ENCODE results near the gene SMPD3. TPM values are rescaled to one million over a fixed set of nuclear protein-coding genes. Genes with fewer than 3 reads are reported as not detected.

SMPD3 gene
- total and polyA plus RNA-seq, 2 of the 8 experiments (the other 6 are each of a cell fraction or from before 2014, with no cell fraction given): 0.39 to 1.3 TPM

- CTCF ChIA-PET (ENCODE audit: partially characterized antibody): interaction anchor here (0.6 to 4.9 kb wide), 14 partner anchors 17 to 434 kb away, joined by 3 to 34 read pairs (median 4); no protein-coding TSS in a partner anchor
- Histone ChIP-seq H3K4me3 (ENCODE audit: extremely low read depth in 1 of 4, insufficient read depth in 2 of 4, low read depth in 3 of 4, low read length in 4 of 4) (no peak overlapping the region), H2BK15ac (ENCODE audit: low read length) (0 out of 2 replicates have a peak overlapping the region, but pooled peaks have one; percentile 84), H3K4ac (replicated peaks; ENCODE audit: insufficient read length, low read depth, low read length) (no peak overlapping the region), H3K18ac (ENCODE audit: extremely low read depth, low read length) (no peak overlapping the region), H4K8ac (ENCODE audit: extremely low read depth, insufficient read depth, low read length) (no peak overlapping the region), H3K79me2 (ENCODE audit: control insufficient read depth in 1 of 2, insufficient read depth in 2 of 2, low read length in 2 of 2) (no peaks in the 10 kb centered on the region), H3K27ac (ENCODE audit: low read depth, low read length) (no peak overlapping the region), H3K23me2 (ENCODE audit: low read depth, low read length) (no peaks in the 10 kb centered on the region; the same call in none of the 2 replicates), H2BK20ac (ENCODE audit: low read length) (peak overlapping the region; percentile 64; the same call in 1 of the 2 replicates), H3K9ac (replicated peaks in 1 of 4; ENCODE audit: extremely low read depth in 1 of 4, low read depth in 3 of 4, low read length in 3 of 4) (no peak overlapping the region), H2BK5ac (ENCODE audit: low read depth, low read length) (no peak overlapping the region), H2AFZ (ENCODE audit: low read length) (no peak overlapping the region), H2BK12ac (ENCODE audit: low read depth, low read length) (no peak overlapping the region), H4K20me1 (replicated peaks in 1 of 2; ENCODE audit: control insufficient read depth in 1 of 2, insufficient read depth in 2 of 2, low read length in 2 of 2) (no peaks in the 10 kb centered on the region), H3K56ac (replicated peaks; ENCODE audit: insufficient read length, low read depth, low read length) (no peak overlapping the region), H2AK5ac (ENCODE audit: low read depth, low read length) (no peak overlapping the region), H3K14ac (ENCODE audit: insufficient read length) (no peak overlapping the region), H3K79me1 (ENCODE audit: low read depth, low read length) (no peaks in the 10 kb centered on the region), H3K9me3 (ENCODE audit: insufficient read depth in 2 of 2, low read depth in 1 of 2, low read length in 1 of 2) (no peaks in the 10 kb centered on the region), H3K23ac (ENCODE audit: insufficient read length) (no peak overlapping the region), H4K5ac (ENCODE audit: insufficient read length, low read depth, low read length) (no peak overlapping the region), H2BK120ac (replicated peaks; ENCODE audit: low read depth, low read length) (no peak overlapping the region), H3K27me3 (replicated peaks in 1 of 4; ENCODE audit: control insufficient read depth in 3 of 4, extremely low read depth in 1 of 4, insufficient read depth in 3 of 4, low read length in 3 of 4) (no peaks in the 10 kb centered on the region), H3K36me3 (ENCODE audit: control insufficient read depth in 2 of 4, insufficient read depth in 4 of 4, low read length in 3 of 4) (no peaks in the 10 kb centered on the region), H4K91ac (replicated peaks; ENCODE audit: insufficient read length, low read length) (peak overlapping the region; percentile 41), H3K4me1 (replicated peaks in 1 of 4; ENCODE audit: control insufficient read depth in 3 of 4, insufficient read depth in 4 of 4, low read length in 3 of 4) (peaks cover 6 to 14% (median 10%) of the 10 kb centered on the region in 4 experiments), H3K4me2 (ENCODE audit: insufficient read depth in 1 of 2, low read depth in 2 of 2, low read length in 2 of 2) (no peak overlapping the region)
- no peak for FAIRE-seq
- no peak for DNase-seq (ENCODE audit: low read depth in 1 of 2, low spot score in 2 of 2)
- POLR2A ChIA-PET (ENCODE audit: partially characterized antibody): no interaction called here
- TF ChIP-seq CEBPB (IDR thresholded peaks at IDR 0.05; ENCODE audit: low read depth, low read length) (no peak), POU5F1 (IDR thresholded peaks at IDR 0.05; ENCODE audit: low read depth, low read length) (no peak), GABPA (IDR thresholded peaks at IDR 0.05; ENCODE audit: borderline replicate concordance, insufficient read depth, low read length) (no peak), YY1 (IDR thresholded peaks at IDR 0.05; ENCODE audit: low read depth, low read length) (no peak), CHD1 (IDR thresholded peaks at IDR 0.05; ENCODE audit: low read depth, low read length) (no peak), TAF1 (IDR thresholded peaks at IDR 0.05; ENCODE audit: low read depth, low read length) (no peak), RXRA (IDR thresholded peaks at IDR 0.05; ENCODE audit: insufficient read depth, low read depth, low read length) (no peak), JUND (IDR thresholded peaks at IDR 0.05; ENCODE audit: low read length) (no peak), TAF7 (optimal IDR thresholded peaks at IDR 0.05; ENCODE audit: borderline replicate concordance, low read depth, low read length) (no peak), GTF2F1 (IDR thresholded peaks at IDR 0.05; ENCODE audit: borderline replicate concordance, low read depth, low read length) (no peak), RNF2 (IDR thresholded peaks at IDR 0.05; ENCODE audit: borderline replicate concordance, low read depth, low read length, missing control alignments, poor library complexity, severe bottlenecking) (no peak)
- 57% methylated on average over 4 of the region's 4 CpGs; no CpG with 5 or more reads in 1 of the 2 experiments for WGBS, 2 experiments (ENCODE audit: extremely low coverage in 1 of 2, insufficient coverage in 1 of 2, insufficient read length in 1 of 2, insufficient replicate concordance in 2 of 2, low coverage in 1 of 2, low lambda C conversion rate in 2 of 2, missing lambda C conversion rate in 1 of 2)
Observed at GRCh38 chr16:68487203-68487514, 38.9 kb upstream of the SMPD3 start.
